T47D (cell line): ENCODE results near the gene FAM193B.

Source experiments
- DNase-seq, 2 experiments: peaks; one replicate each; pipeline versions ENCODE4 v3.0.0 to v3.0.0-alpha.2; 2011 to 2012; ENCODE audit warnings: low read depth in 1 of 2, low spot score in 1 of 2
- JUND ChIP-seq: IDR thresholded peaks from 2 replicates; pipeline ENCODE4 v1.6.1; 2012; ENCODE audit warnings: low read depth
- in situ Hi-C: cut with HindIII; loops from 2 replicates; pipeline ENCODE4 v1.10.0; 2016; ENCODE audit warnings: low sequenced_read_pairs, low pct_unique_long_range_greater_than_20kb

Gene FAM193B

DNA sequence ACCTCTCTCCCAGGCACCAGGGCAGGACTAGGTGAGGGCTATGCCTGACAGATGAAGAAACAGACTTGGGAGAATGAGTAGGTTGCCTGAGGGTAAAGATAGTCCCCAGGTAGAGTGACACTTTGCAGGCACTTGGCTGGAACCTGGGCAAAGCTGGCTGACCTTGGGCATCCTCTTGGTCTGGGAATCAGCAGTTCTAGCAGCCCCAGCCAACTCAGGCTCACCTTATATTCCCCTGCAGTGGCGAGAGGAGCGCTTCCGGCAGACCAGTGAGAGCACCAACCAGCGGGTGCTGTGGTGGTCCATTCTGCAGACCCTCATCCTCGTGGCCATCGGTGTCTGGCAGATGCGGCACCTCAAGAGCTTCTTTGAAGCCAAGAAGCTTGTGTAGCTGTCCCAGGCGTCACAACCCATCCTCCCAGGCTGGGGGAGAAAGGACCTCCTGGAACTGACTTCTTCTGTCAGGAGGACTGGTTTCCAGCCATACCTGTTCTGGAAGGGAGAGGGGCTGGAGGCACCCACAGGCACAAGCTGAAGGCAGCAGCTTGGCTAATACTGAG is 40.7 kb upstream of the FAM193B start:
- no peak for TF ChIP-seq JUND
- no peak for DNase-seq
- in situ Hi-C loops: no loop called here

DNA sequence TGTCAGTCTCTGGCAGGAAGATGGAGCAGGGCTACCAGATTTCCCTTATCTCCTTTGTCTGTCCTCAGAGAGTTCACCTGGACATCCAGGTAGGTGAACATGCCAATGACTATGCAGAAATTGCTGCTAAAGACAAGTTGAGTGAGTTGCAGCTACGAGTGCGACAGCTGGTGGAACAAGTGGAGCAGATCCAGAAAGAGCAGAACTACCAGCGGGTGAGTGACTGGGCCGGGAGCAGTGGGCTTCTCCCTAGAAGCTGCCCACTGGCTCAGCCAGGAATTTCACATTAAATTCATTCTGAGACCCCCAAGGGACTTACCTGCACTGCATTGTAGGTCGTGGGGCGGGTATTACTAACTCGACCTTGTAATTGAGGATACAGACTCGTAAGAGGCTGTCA is 39.7 kb upstream of the FAM193B start:
- in situ Hi-C loops: no loop called here
- no peak for DNase-seq
- no peak for TF ChIP-seq JUND

DNA sequence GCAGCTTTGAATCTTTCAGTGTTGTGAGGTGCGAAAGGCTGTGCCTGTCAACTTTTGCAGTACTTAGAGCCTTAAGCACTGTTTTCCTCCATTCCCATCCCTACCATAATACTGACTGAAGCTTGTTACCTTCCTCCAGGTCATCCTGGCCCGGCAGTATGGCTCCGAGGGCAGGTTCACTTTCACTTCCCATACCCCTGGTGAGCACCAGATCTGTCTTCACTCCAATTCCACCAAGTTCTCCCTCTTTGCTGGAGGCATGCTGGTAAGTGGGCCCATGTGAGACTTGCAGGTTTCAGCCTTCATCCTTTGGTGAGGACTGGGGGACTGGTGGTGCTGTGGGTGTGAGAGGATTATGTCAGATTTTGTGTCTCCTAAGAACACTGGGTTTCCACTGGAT is 39.1 kb upstream of the FAM193B start:
- in situ Hi-C loops: no loop called here
- no peak for DNase-seq
- no peak for TF ChIP-seq JUND

DNA sequence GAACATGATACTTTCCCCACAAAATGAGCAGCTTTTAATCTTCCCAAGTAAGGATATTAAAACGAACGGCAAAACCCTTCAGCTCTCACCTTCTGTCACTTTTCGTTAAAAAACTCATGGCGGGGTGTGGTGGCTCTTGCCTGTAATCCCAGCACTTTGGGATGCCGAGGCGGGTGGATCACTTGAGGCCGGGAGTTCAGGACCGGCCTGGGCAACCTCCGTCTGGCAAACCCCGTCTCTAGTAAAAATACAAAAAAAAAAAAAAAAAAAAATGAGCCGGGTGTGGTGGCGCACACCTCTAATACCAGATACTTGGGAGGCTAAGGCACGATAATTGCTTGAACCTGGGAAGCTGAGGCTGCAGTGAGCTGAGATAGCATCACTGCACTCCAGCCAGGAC is 38.5 kb upstream of the FAM193B start:
- DNase-seq: no peak
- TF ChIP-seq JUND: no peak
- in situ Hi-C loops: no loop called here

DNA sequence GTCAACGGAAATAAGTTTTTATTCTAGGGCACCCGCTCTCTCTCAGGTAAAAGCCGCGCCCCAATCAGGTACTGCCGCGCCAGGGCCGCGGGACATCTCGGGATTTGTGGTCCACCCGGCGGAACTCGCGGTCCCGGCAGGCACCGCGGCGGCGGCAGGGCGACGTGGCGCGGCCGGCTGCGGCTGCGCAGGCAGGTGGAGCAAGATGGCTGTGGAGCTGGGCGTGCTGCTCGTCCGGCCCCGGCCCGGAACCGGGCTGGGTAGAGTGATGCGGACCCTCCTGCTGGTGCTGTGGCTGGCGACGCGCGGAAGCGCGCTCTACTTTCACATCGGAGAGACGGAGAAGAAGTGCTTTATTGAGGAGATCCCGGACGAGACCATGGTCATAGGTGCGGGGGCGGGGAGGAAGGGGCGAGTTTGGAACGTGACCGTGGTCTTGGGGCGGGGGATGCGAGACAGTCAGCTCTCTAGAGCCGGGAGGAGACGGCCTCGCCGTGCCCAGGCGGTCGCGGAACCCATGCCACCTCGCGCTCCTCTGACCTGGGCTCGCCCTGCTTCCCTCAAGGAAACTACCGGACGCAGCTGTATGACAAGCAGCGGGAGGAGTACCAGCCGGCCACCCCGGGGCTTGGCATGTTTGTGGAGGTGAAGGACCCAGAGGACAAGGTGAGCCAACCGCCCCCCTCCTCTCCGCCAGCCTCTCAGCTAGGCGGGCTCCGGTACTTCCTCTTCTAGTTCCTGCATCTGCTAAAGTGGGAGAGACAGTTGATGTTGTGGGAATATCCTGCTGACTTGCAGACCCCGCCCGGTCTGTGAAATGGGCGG is 37.9 kb upstream of the FAM193B start, which contains the start of gene TMED9:
Gene TMED9 (plus strand): TSS at position 194 of the 825 bp plus-strand sequence. CDS start 12 bp downstream, at position 206.
- peak; percentile 83 to 91 for DNase-seq
- in situ Hi-C loops: no loop called here

DNA sequence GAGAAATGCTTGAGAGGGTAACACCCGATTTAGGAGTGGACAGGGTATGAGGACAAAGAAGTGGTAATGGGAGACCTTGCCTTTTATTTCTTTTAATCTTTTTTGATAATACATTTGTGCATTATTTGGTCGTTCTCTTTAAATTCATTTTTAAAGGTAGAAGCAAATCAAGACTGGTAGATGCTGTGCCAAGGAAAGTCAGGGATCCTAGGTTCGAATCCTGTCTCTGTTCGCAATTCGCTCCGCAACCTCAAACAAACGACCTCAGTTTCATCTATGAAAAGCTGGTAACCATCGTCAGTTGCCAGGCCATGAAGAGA is 37.3 kb upstream of the FAM193B start:
- no peak for DNase-seq
- TF ChIP-seq JUND: no peak
- in situ Hi-C loops: no loop called here

More for the DNA sequence above, 37.9 kb upstream of the FAM193B start, which contains the start of gene TMED9:
- no peak for TF ChIP-seq JUND

DNA sequence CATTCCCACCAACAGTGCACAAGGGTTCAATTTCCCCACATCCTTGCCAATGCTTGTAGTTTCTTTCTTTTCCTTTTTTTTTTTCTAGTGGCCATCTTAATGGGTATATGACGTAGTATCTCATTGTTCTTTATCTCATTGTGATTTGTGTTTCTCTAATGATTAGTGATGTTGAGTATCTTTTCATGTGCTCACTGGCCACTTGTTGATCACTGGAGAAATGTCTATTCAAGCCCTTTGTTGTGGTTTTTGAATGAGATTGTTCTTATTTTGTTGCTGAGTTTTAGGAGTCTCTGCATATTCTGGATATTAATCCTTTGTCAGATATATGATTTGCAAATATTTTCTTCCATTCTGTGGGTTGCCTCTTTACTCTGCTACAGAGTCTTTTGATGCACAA is 36.0 kb upstream of the FAM193B start:
- no peak for TF ChIP-seq JUND
- DNase-seq: no peak
- in situ Hi-C loops: no loop called here

DNA sequence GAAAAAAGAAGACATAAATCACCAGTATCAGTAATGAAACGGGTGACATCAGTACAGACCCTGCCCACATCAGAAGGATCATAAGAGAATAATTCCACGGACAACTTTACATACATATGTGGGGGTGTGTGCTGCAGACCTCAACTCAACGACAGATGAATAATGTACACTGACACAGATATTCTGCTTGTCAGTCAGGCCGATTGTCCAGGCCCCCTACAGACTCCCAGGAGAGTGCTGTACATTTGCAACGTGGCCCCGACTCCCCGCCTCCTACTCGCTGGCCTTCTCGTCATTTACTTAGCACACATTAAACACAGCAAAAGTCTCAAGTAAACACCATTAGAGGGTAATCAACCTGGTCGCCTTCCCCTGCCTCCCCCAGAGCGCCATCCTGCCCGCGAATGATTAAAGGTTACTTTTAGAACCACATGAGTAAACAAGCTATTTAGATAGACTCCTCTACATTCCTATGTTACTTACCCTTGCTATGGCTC is 34.1 kb upstream of the FAM193B start:
- DNase-seq: no peak
- TF ChIP-seq JUND: no peak
- in situ Hi-C loops: no loop called here

DNA sequence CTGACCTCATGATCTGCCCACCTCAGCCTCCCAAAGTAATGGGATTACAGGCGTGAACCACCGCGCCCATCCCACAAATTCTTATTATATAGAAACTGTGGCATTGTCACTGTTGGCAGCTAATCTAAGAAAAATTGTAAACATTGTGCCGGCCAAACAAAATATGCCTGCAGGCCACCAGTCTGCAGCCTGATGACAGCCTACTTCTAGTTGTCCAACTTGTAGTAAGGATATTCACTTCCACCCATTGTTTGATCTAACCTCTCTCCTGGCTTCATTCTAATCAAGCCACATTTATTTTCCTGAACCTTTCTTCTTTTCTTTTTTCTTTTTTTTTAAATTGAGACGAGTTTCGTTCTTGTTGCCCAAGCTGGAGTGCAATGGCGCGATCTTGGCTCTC is 24.0 kb upstream of the FAM193B start:
- DNase-seq: peak in 1 of 2 experiments; percentile 44
- TF ChIP-seq JUND: no peak
- in situ Hi-C loops: no loop called here

DNA sequence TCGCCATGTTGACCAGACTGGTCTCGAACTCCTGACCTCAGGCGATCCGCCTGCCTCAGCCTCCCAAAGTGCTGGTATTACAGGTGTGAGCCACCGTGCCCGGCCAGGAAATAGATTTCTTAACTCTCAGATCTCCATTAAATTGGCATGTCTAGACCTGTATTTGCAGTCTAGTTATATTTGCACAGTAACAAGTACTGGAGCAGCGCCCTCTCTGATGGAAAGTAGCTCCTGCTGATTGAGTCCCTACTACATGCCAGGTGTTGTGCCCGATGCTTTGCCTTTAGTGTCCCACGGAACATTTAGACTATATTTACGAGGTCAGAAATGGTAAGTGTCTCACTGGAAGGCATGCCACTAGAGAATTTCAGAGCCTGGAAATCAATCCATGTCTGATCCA is 21.8 kb upstream of the FAM193B start:
- in situ Hi-C loops: no loop called here
- TF ChIP-seq JUND: no peak
- peak in 1 of 2 experiments; percentile 53 for DNase-seq

DNA sequence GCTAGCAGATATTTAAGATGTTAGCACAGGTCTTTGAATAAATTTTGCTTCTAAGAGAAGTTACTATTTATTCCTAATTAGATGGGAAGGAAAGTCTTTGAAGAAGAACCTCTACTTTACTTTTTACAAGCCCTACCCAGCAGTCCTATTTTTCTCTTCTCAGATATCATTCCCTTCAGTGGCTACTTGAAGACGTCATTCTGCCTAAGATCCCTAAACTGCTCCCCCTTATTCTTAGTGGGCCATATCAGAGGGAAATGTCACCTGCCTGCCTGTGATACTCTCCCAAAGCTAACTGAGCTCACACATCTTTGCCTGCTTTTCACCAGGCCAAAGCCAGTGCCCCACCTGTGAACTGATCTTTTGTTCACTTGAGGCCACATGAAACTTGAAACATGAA is 21.1 kb upstream of the FAM193B start:
- DNase-seq: no peak
- TF ChIP-seq JUND: no peak
- in situ Hi-C loops: no loop called here

DNA sequence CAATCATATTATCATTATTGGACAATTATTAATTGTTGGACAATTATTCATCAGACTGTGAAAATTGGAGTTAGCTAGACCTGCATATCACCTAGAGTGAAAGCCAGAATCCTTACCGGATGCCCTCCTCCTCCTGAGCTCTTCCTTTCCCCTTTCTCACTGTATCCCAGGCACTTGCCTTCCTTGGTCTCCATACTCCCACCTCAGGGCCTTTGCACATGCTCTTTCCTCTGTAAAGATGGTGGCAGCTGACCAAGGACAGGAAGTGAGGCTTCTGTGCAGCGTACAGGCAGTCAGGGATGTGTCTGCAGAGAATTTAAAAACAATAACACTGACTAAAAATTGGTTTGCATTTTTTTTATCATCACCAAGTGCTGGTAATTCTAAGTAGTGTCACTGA is 15.5 kb upstream of the FAM193B start:
- in situ Hi-C loops: no loop called here
- no peak for TF ChIP-seq JUND
- DNase-seq: no peak

DNA sequence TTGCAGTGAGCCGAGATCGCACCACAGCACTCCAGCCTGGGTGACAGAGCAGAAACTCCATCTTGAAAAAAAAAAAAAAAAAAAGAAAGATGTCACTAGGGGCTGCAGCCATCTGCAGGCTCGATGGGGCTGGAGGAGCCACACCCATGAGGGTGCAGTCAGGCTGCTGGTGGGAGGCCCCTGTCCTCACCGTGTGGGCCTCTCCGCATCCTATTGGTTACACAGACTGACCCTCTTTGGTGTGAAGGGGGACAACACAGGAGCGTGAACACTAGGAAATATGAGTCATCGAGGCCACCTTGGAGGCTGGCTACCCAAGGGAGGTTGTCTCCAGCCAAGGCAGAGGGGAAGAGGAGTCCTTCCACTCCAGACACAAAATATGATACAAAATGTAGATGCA is 14.0 kb upstream of the FAM193B start:
- in situ Hi-C loops: no loop called here
- no peak for TF ChIP-seq JUND
- no peak for DNase-seq
